Natural killer cell (primary cell): ENCODE measurements around the gene PDXK. TPM values are rescaled to one million over a fixed set of nuclear protein-coding genes. Genes with fewer than 3 reads are reported as not detected.
"Not testable (repeated sequence)": the region's sequence is repeated elsewhere in the genome, so short reads cannot be mapped to it uniquely, and the experiment has no call there.

Experiments used
- ATAC-seq, 3 donors: fragments of 150-1000 bp in 2 of 3; fragments of 200-7000 bp in 1 of 3; cut with Tn5 transposase; 1 replicate in 1 of 3; 2 replicates in 2 of 3; pipeline ENCODE4 v1.10.0; 2021; ENCODE audit warnings: mild to moderate bottlenecking in 2 of 3, moderate library complexity in 2 of 3
- DNase-seq, 2 donors: peaks; one replicate each; pipeline versions ENCODE4 v3.0.0 to v3.0.0-alpha.2; 2013 to 2021; ENCODE audit warnings: mixed read lengths in 1 of 2
- H3K27ac ChIP-seq: one replicate; pipeline ENCODE4 v1.5.1; 2013; ENCODE audit warnings: mild to moderate bottlenecking, low read length
- H3K27me3 ChIP-seq: one replicate; pipeline ENCODE4 v1.6.1; 2013; ENCODE audit warnings: low read length; ENCODE audit not compliant: control insufficient read depth, insufficient read depth
- H3K36me3 ChIP-seq: one replicate; pipeline ENCODE4 v1.6.1; 2013; ENCODE audit warnings: low read length; ENCODE audit not compliant: control insufficient read depth, insufficient read depth
- H3K4me1 ChIP-seq: one replicate; pipeline ENCODE4 v1.6.1; 2013; ENCODE audit warnings: low read length; ENCODE audit not compliant: control insufficient read depth, insufficient read depth
- H3K4me3 ChIP-seq: one replicate; pipeline ENCODE4 v1.5.1; 2013; ENCODE audit warnings: low read length
- H3K9me3 ChIP-seq: one replicate; pipeline ENCODE4 v1.6.1; 2013; ENCODE audit warnings: low read length; ENCODE audit not compliant: control insufficient read depth, insufficient read depth
- H3K27ac Mint-ChIP-seq, 2 donors: one replicate each; pipeline ENCODE4 v1.8.0; 2022; ENCODE audit warnings: mild to moderate bottlenecking in 2 of 2, mixed read lengths in 2 of 2, moderate library complexity in 1 of 2
- H3K27me3 Mint-ChIP-seq, 2 donors: one replicate each; pipeline ENCODE4 v1.8.0; 2022; ENCODE audit warnings: low read depth in 2 of 2, mixed read lengths in 2 of 2
- H3K36me3 Mint-ChIP-seq: one replicate; pipeline ENCODE4 v1.8.0; 2022; ENCODE audit warnings: mixed read lengths
- H3K4me1 Mint-ChIP-seq, 2 donors: one replicate each; pipeline ENCODE4 v1.8.0; 2022; ENCODE audit warnings: mixed read lengths in 2 of 2
- H3K4me3 Mint-ChIP-seq: one replicate; pipeline ENCODE4 v1.8.0; 2022; ENCODE audit warnings: mild to moderate bottlenecking, moderate library complexity, mixed read lengths
- H3K9me3 Mint-ChIP-seq, 2 donors: one replicate each; pipeline ENCODE4 v1.8.0; 2022; ENCODE audit warnings: mixed read lengths in 2 of 2
- whole genome bisulfite sequencing: methylation state at CpG from one replicate; pipeline ENCODE4 v1.1.7; 2013; ENCODE audit warnings: missing lambda C conversion rate; ENCODE audit not compliant: insufficient coverage; 5-methylcytosine and 5-hydroxymethylcytosine counted together
- intact Hi-C: fragments of 100-400 bp; cut with micrococcal nuclease; formaldehyde crosslinking; loops from one replicate; pipeline ENCODE4 v1.14.2; 2022
- total RNA-seq, 4 donors: library from RNA; stranded (reverse); fragments of 120-200 nt in 1 of 4; gene quantifications; one replicate each; pipeline versions ENCODE4 v1.2.3 to v1.2.4, GENCODE V29; 2013 to 2022
- TF ChIP-seq, protein P1 (sequence below): fragments of 200-600 bp; IDR thresholded peaks from one replicate; pipeline ENCODE4 v1.8.0; 2022; ENCODE audit warnings: antibody characterized with exemption

PDXK gene
- total RNA-seq, 3 donors from 2014 or later (not counting 1 experiment from before 2014, with no cell fraction given) = 73.8 to 77.0 (median 74.6) TPM

DNA sequence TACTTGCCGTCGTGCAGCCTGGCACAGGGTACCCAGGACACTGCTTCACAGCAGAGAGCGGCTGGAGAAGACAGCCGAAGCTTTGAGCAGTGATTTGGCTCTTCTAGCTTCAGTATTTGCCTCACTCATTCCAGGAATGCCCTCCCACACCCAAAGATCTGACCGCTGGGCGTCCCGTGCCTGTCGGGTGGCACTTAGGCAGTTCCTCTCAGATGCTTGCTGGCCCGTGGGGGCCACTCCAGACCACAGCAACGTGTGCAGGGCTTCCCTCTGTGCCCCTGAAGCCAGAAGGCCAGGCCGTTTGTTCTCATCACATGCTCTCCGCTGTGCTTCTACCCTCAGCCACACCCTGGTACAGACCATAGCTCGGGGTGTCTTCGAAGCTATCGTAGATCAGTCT, 42.5 kb upstream of the PDXK start:
- 94% methylated on average over 15 of the region's 15 CpGs for WGBS
- H3K9me3 Mint-ChIP-seq = no peaks in the 10 kb centered on the region
- intact Hi-C loops = no loop called here
- Histone ChIP-seq H3K4me3 (no peak overlapping the region), H3K36me3 (peaks cover 48% of the 10 kb centered on the region), H3K27ac (no peak overlapping the region), H3K4me1 (no peaks in the 10 kb centered on the region), H3K27me3 (no peaks in the 10 kb centered on the region), H3K9me3 (no peaks in the 10 kb centered on the region)
- no peak for ATAC-seq
- no peaks in the 10 kb centered on the region for H3K27me3 Mint-ChIP-seq
- peaks cover 5 to 14% of the 10 kb centered on the region in 2 donors for H3K4me1 Mint-ChIP-seq
- no peak overlapping the region for H3K4me3 Mint-ChIP-seq
- no peak for DNase-seq
- TF ChIP-seq, protein P1, sequence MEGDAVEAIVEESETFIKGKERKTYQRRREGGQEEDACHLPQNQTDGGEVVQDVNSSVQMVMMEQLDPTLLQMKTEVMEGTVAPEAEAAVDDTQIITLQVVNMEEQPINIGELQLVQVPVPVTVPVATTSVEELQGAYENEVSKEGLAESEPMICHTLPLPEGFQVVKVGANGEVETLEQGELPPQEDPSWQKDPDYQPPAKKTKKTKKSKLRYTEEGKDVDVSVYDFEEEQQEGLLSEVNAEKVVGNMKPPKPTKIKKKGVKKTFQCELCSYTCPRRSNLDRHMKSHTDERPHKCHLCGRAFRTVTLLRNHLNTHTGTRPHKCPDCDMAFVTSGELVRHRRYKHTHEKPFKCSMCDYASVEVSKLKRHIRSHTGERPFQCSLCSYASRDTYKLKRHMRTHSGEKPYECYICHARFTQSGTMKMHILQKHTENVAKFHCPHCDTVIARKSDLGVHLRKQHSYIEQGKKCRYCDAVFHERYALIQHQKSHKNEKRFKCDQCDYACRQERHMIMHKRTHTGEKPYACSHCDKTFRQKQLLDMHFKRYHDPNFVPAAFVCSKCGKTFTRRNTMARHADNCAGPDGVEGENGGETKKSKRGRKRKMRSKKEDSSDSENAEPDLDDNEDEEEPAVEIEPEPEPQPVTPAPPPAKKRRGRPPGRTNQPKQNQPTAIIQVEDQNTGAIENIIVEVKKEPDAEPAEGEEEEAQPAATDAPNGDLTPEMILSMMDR = no peak
- H3K36me3 Mint-ChIP-seq = peaks cover 18% of the 10 kb centered on the region
- H3K27ac Mint-ChIP-seq = no peak overlapping the region

DNA sequence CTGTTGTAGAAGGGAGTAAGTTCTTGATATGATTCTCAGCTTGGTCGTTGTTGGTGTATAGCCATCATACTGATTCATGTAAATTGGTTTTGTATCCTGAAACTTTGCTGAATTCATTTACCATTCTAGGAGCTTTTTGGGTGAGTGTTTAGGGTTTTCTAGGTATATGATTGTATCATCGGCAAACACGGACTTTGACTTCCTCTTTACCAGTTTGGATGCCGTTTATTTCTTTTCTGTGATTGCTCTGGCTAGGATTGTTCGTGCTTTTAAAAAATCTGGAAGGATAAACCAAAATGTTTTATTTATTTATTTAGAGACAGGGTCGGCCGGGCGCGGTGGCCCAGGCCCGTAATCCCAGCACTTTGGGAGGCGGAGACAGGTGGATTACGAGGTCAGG, 39.0 kb upstream of the PDXK start:
- H3K4me1 Mint-ChIP-seq = peaks cover 5 to 14% of the 10 kb centered on the region in 2 donors
- no peak for DNase-seq
- intact Hi-C loops = no loop called here
- no peaks in the 10 kb centered on the region for H3K27me3 Mint-ChIP-seq
- H3K27ac Mint-ChIP-seq = no peak overlapping the region
- peaks cover 58% of the 10 kb centered on the region for H3K36me3 ChIP-seq
- H3K9me3 Mint-ChIP-seq = no peaks in the 10 kb centered on the region
- H3K27ac ChIP-seq = no peak overlapping the region
- H3K4me3 ChIP-seq = no peak overlapping the region
- H3K4me1 ChIP-seq = no peaks in the 10 kb centered on the region
- peaks cover 33% of the 10 kb centered on the region for H3K36me3 Mint-ChIP-seq
- H3K4me3 Mint-ChIP-seq = no peak overlapping the region
- H3K9me3 ChIP-seq = no peaks in the 10 kb centered on the region
- no peak for ATAC-seq
- 95% methylated on average over 12 of the region's 12 CpGs for WGBS
- no peaks in the 10 kb centered on the region for H3K27me3 ChIP-seq
- TF ChIP-seq, protein P1 = no peak

DNA sequence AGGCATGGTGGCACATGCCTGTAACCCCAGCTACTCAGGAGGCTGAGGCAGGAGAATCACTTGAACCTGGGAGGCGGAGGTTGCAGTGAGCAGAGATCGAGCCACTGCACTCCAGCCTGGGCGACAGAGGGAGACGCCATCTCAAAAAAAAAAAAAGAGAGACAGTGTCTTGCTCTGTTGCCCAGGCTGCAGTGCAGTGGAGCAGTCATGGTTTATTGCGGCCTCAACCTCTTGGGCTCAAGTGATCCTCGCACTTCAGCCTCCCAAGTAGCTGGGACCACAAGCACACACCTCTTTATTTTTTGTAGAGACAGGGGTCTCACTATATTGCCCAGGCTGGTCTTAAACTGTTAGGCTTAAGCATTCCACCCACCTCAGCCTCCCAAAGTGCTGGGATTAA, 38.5 kb upstream of the PDXK start:
- H3K4me3 ChIP-seq, H3K27ac ChIP-seq, H3K9me3 ChIP-seq, DNase-seq, H3K27ac Mint-ChIP-seq, intact Hi-C loops, H3K27me3 Mint-ChIP-seq, H3K27me3 ChIP-seq, H3K4me3 Mint-ChIP-seq, H3K4me1 ChIP-seq, ATAC-seq, H3K9me3 Mint-ChIP-seq: not testable (repeated sequence)
- peaks cover 38% of the 10 kb centered on the region for H3K36me3 Mint-ChIP-seq
- H3K4me1 Mint-ChIP-seq = peaks cover 5 to 14% of the 10 kb centered on the region in 2 donors
- H3K36me3 ChIP-seq = peaks cover 54% of the 10 kb centered on the region
- 88% methylated on average over 6 of the region's 6 CpGs for WGBS

DNA sequence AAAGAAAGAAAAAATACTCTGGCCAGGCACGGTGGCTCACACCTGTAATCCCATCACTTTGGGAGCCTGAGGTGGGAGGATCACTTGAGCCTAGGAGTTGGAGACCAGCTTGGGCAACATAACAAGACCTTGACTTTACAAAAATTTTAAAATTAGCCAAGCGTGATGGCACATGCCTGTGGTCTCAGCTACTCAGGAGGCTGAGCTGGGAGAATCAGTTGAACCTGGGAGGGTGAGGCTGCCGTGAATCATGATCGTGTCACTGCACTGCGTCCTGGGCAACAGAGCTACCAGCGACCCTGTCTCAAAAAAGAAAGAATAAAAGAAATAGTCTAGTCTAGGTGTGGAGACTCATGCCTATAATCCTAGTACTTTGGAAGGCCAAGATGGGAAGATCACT, 37.3 kb upstream of the PDXK start:
- 97% methylated on average over 6 of the region's 6 CpGs for WGBS
- H3K36me3 ChIP-seq = peaks cover 59% of the 10 kb centered on the region
- no peaks in the 10 kb centered on the region for H3K27me3 Mint-ChIP-seq

More for the DNA sequence above, 37.3 kb upstream of the PDXK start:
- DNase-seq (no peak), ATAC-seq (no peak)
- Mint-ChIP-seq H3K4me1 (peaks cover 5 to 14% of the 10 kb centered on the region in 2 donors), H3K36me3 (peaks cover 39% of the 10 kb centered on the region), H3K9me3 (no peaks in the 10 kb centered on the region), H3K27ac (no peak overlapping the region), H3K4me3 (no peak overlapping the region)
- H3K4me1 ChIP-seq = no peaks in the 10 kb centered on the region
- H3K27ac ChIP-seq = no peak overlapping the region
- no peaks in the 10 kb centered on the region for H3K27me3 ChIP-seq
- H3K4me3 ChIP-seq = no peak overlapping the region
- intact Hi-C loops = no loop called here
- H3K9me3 ChIP-seq = no peaks in the 10 kb centered on the region
- TF ChIP-seq, protein P1 = no peak
